ENCODE measurements around the gene KIF19.

The KIF19 gene

DNA sequence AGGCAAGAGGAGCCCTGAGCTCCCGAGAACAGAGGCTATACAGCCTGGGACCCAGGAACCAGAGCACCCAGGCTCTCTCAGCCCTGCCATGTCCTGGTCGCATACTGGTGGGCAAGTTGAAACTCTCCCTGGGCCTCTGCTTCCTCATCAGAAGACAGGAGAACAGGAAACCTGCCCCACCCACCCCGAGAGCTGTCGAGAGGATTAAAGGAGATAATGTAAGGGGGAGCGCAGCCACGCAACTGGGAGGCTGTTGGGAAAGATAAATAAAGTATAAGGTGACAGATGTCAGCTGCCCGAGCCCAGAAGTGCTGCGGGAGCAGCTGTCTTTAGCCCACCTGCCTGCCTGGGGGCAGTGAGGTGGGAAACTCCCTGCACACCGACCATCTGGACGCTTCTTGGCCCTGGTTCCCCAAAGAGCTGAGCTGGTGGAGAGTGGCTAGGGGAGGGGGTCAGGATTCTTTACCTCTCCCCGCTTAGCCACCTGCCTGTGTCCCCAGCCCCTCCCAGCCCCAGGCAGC lies 6.8 kb downstream of the KIF19 start:
- peaks cover 0 to 78% (median 0%) of the 10 kb centered on the region in 3 experiments for H3K27me3 ChIP-seq (ENCODE audit: control insufficient read depth in 3 of 3, insufficient read depth in 3 of 3, low read depth in 1 of 3, low read length in 3 of 3)
- peak overlapping the region; percentile 81 for H3K18ac ChIP-seq (ENCODE audit: low read length)
- H4K8ac ChIP-seq (ENCODE audit: low read depth, low read length) = no peak overlapping the region
- H4K91ac ChIP-seq (ENCODE audit: low read depth, low read length, poor library complexity) = no peak overlapping the region
- no peak for DNase-seq (ENCODE audit: low spot score)
- H3K4me3 ChIP-seq (ENCODE audit: low read length in 2 of 2) = no peak overlapping the region
- peak overlapping the region; percentile 41 for H2BK15ac ChIP-seq (ENCODE audit: low read length)
- no peak overlapping the region for H2BK12ac ChIP-seq (ENCODE audit: low read length)
- H3K23ac ChIP-seq (ENCODE audit: low read depth, low read length, poor library complexity) = no peak overlapping the region
- peaks cover 0 to 5% of the 10 kb centered on the region in 2 donors for H3K9me3 ChIP-seq (replicated peaks in 1 of 2; ENCODE audit: control insufficient read depth in 2 of 2, insufficient read depth in 1 of 2, low read depth in 1 of 2, low read length in 2 of 2)
- WGBS, 2 donors (ENCODE audit: extremely low coverage in 2 of 2, insufficient read length in 2 of 2, insufficient replicate concordance in 1 of 2) = no CpG with 5 or more reads among the region's 11 CpGs
- no peak overlapping the region for H3K27ac ChIP-seq (replicated peaks; ENCODE audit: low read length)
- H3K4me2 ChIP-seq (ENCODE audit: insufficient read depth, low read length, poor library complexity, severe bottlenecking) = no peak overlapping the region
- H3K4me1 ChIP-seq (ENCODE audit: control insufficient read depth in 2 of 2, insufficient read depth in 1 of 2, low read depth in 1 of 2, low read length in 2 of 2) = peaks cover 0 to 3% of the 10 kb centered on the region in 2 donors
- H2AFZ ChIP-seq (ENCODE audit: low read length) = no peak overlapping the region
- no peak overlapping the region for H3K9ac ChIP-seq (ENCODE audit: low read depth, low read length, poor library complexity)
- peak overlapping the region; percentile 40 for H2AK5ac ChIP-seq (ENCODE audit: low read depth, low read length)
- no peaks in the 10 kb centered on the region for H3K79me1 ChIP-seq (ENCODE audit: low read depth, low read length)
- H3K36me3 ChIP-seq (replicated peaks in 1 of 2; ENCODE audit: control insufficient read depth in 2 of 2, insufficient read depth in 2 of 2, low read length in 2 of 2) = no peaks in the 10 kb centered on the region
- H3K14ac ChIP-seq (ENCODE audit: low read length) = no peak overlapping the region
- H2BK5ac ChIP-seq (ENCODE audit: low read length) = peak overlapping the region; percentile 85
- H2BK120ac ChIP-seq (ENCODE audit: low read depth, low read length) = no peak overlapping the region
- no peak overlapping the region for H3K4ac ChIP-seq (ENCODE audit: low read length)

DNA sequence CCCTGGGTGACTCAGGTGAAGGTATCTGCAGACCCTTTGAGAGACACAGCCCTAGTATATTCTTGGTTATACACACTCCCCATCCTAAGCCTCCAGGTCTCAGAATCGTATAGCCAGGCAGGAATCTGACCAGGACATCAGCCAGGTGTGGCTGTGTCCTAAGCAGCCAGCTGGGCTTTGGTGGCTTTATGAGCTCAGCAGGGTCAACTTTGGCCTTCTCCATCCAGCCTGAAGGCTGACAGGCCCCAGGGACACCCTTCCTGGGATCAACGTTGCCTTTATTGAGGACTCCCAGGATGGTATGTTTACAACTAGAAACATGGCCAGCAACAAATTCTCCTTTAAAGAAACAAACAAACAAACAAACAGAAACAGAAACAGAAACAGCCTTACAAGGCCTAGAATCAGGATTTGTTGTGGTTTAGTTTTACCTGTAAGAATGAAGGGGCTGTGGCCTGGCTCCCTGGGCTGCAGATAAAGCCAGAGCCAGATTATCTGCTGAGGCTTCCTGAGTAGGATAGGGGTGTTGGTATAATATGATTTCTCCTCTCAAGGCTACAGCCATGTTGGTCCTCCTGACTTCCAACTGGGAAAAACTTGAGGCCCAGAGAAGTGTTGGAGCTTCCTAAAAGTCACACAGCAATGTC lies 8.5 kb downstream of the KIF19 start:
- peaks cover 0 to 5% of the 10 kb centered on the region in 2 donors for H3K9me3 ChIP-seq (replicated peaks in 1 of 2; ENCODE audit: control insufficient read depth in 2 of 2, insufficient read depth in 1 of 2, low read depth in 1 of 2, low read length in 2 of 2)
- no peak overlapping the region for H2AFZ ChIP-seq (ENCODE audit: low read length)
- H3K27ac ChIP-seq (replicated peaks; ENCODE audit: low read length) = no peak overlapping the region
- no peak overlapping the region for H3K23ac ChIP-seq (ENCODE audit: low read depth, low read length, poor library complexity)
- H3K18ac ChIP-seq (ENCODE audit: low read length) = no peak overlapping the region
- H4K91ac ChIP-seq (ENCODE audit: low read depth, low read length, poor library complexity) = no peak overlapping the region
- no peak overlapping the region for H2BK5ac ChIP-seq (ENCODE audit: low read length)
- H2AK5ac ChIP-seq (ENCODE audit: low read depth, low read length) = no peak overlapping the region
- H2BK120ac ChIP-seq (ENCODE audit: low read depth, low read length) = no peak overlapping the region
- peaks cover 0 to 76% (median 0%) of the 10 kb centered on the region in 3 experiments for H3K27me3 ChIP-seq (ENCODE audit: control insufficient read depth in 3 of 3, insufficient read depth in 3 of 3, low read depth in 1 of 3, low read length in 3 of 3)
- H3K14ac ChIP-seq (ENCODE audit: low read length) = no peak overlapping the region
- peaks cover 0 to 3% of the 10 kb centered on the region in 2 donors for H3K4me1 ChIP-seq (ENCODE audit: control insufficient read depth in 2 of 2, insufficient read depth in 1 of 2, low read depth in 1 of 2, low read length in 2 of 2)
- H3K9ac ChIP-seq (ENCODE audit: low read depth, low read length, poor library complexity) = no peak overlapping the region
- H3K4me3 ChIP-seq (ENCODE audit: low read length in 2 of 2) = no peak overlapping the region
- no peak overlapping the region for H2BK12ac ChIP-seq (ENCODE audit: low read length)
- no peaks in the 10 kb centered on the region for H3K36me3 ChIP-seq (replicated peaks in 1 of 2; ENCODE audit: control insufficient read depth in 2 of 2, insufficient read depth in 2 of 2, low read length in 2 of 2)
- H3K79me1 ChIP-seq (ENCODE audit: low read depth, low read length) = peaks cover 2% of the 10 kb centered on the region
- no peak overlapping the region for H3K4me2 ChIP-seq (ENCODE audit: insufficient read depth, low read length, poor library complexity, severe bottlenecking)
- no peak for DNase-seq (ENCODE audit: low spot score)
- H2BK15ac ChIP-seq (ENCODE audit: low read length) = no peak overlapping the region
- WGBS, 2 donors (ENCODE audit: extremely low coverage in 2 of 2, insufficient read length in 2 of 2, insufficient replicate concordance in 1 of 2) = no CpG with 5 or more reads among the region's 2 CpGs
- H4K8ac ChIP-seq (ENCODE audit: low read depth, low read length) = no peak overlapping the region
- no peak overlapping the region for H3K4ac ChIP-seq (ENCODE audit: low read length)

GRCh38 chr17:74335529-74336062 lies 9.6 kb downstream of the KIF19 start:
- no peaks in the 10 kb centered on the region for H3K36me3 ChIP-seq (replicated peaks in 1 of 2; ENCODE audit: control insufficient read depth in 2 of 2, insufficient read depth in 2 of 2, low read length in 2 of 2)
- no CpG with 5 or more reads among the region's 5 CpGs for WGBS, 2 donors (ENCODE audit: extremely low coverage in 2 of 2, insufficient read length in 2 of 2, insufficient replicate concordance in 1 of 2)
- peak overlapping the region; percentile 27 for H3K18ac ChIP-seq (ENCODE audit: low read length)
- no peak overlapping the region for H3K23ac ChIP-seq (ENCODE audit: low read depth, low read length, poor library complexity)
- no peak for DNase-seq (ENCODE audit: low spot score)
- H3K4me2 ChIP-seq (ENCODE audit: insufficient read depth, low read length, poor library complexity, severe bottlenecking) = no peak overlapping the region
- H3K14ac ChIP-seq (ENCODE audit: low read length) = no peak overlapping the region
- H2BK120ac ChIP-seq (ENCODE audit: low read depth, low read length) = no peak overlapping the region
- H3K4me3 ChIP-seq (ENCODE audit: low read length in 2 of 2) = no peak overlapping the region
- H3K27me3 ChIP-seq (ENCODE audit: control insufficient read depth in 3 of 3, insufficient read depth in 3 of 3, low read depth in 1 of 3, low read length in 3 of 3) = peaks cover 0 to 76% (median 0%) of the 10 kb centered on the region in 3 experiments
- no peak overlapping the region for H2AFZ ChIP-seq (ENCODE audit: low read length)
- H4K91ac ChIP-seq (ENCODE audit: low read depth, low read length, poor library complexity) = no peak overlapping the region
- peaks cover 0 to 5% of the 10 kb centered on the region in 2 donors for H3K9me3 ChIP-seq (replicated peaks in 1 of 2; ENCODE audit: control insufficient read depth in 2 of 2, insufficient read depth in 1 of 2, low read depth in 1 of 2, low read length in 2 of 2)
- H2BK15ac ChIP-seq (ENCODE audit: low read length) = no peak overlapping the region
- H3K9ac ChIP-seq (ENCODE audit: low read depth, low read length, poor library complexity) = no peak overlapping the region
- H2AK5ac ChIP-seq (ENCODE audit: low read depth, low read length) = no peak overlapping the region
- H3K4ac ChIP-seq (ENCODE audit: low read length) = no peak overlapping the region
- no peak overlapping the region for H2BK12ac ChIP-seq (ENCODE audit: low read length)
- no peak overlapping the region for H4K8ac ChIP-seq (ENCODE audit: low read depth, low read length)
- H3K27ac ChIP-seq (replicated peaks; ENCODE audit: low read length) = no peak overlapping the region
- H2BK5ac ChIP-seq (ENCODE audit: low read length) = no peak overlapping the region
- H3K4me1 ChIP-seq (ENCODE audit: control insufficient read depth in 2 of 2, insufficient read depth in 1 of 2, low read depth in 1 of 2, low read length in 2 of 2) = peaks cover 0 to 5% of the 10 kb centered on the region in 2 donors
- peaks cover 2% of the 10 kb centered on the region for H3K79me1 ChIP-seq (ENCODE audit: low read depth, low read length)

DNA sequence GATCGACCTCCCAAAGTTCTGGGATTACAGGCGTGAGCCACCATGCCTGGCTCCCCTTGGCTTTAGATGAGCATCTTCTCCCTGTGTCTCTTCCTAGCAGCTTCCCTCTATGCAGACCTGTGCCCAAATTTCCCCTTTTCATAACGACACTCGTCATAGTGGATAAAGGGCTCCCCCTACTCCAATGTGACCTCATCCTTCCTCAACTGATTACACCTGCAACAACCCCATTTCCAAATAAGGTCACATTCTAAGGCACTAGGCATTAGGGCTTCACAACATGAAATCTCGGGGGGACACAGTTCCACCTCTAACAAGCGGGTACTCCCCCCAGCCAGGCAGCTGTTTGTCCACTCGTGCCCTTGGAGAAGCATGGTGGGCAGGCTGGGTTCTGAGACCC lies 10.3 kb downstream of the KIF19 start:
- Histone ChIP-seq H2BK120ac (ENCODE audit: low read depth, low read length) (no peak overlapping the region), H2BK12ac (ENCODE audit: low read length) (no peak overlapping the region), H4K91ac (ENCODE audit: low read depth, low read length, poor library complexity) (no peak overlapping the region), H2BK5ac (ENCODE audit: low read length) (no peak overlapping the region), H2BK15ac (ENCODE audit: low read length) (no peak overlapping the region), H3K27me3 (ENCODE audit: control insufficient read depth in 3 of 3, insufficient read depth in 3 of 3, low read depth in 1 of 3, low read length in 3 of 3) (peaks cover 0 to 71% (median 0%) of the 10 kb centered on the region in 3 experiments), H3K4ac (ENCODE audit: low read length) (no peak overlapping the region), H2AK5ac (ENCODE audit: low read depth, low read length) (no peak overlapping the region), H3K4me2 (ENCODE audit: insufficient read depth, low read length, poor library complexity, severe bottlenecking) (no peak overlapping the region), H3K9me3 (replicated peaks in 1 of 2; ENCODE audit: control insufficient read depth in 2 of 2, insufficient read depth in 1 of 2, low read depth in 1 of 2, low read length in 2 of 2) (peaks cover 0 to 5% of the 10 kb centered on the region in 2 donors), H2AFZ (ENCODE audit: low read length) (no peak overlapping the region), H3K4me3 (ENCODE audit: low read length in 2 of 2) (no peak overlapping the region), H3K27ac (replicated peaks; ENCODE audit: low read length) (no peak overlapping the region), H3K23ac (ENCODE audit: low read depth, low read length, poor library complexity) (no peak overlapping the region), H3K36me3 (replicated peaks in 1 of 2; ENCODE audit: control insufficient read depth in 2 of 2, insufficient read depth in 2 of 2, low read length in 2 of 2) (no peaks in the 10 kb centered on the region), H3K18ac (ENCODE audit: low read length) (no peak overlapping the region), H3K79me1 (ENCODE audit: low read depth, low read length) (peaks cover 2% of the 10 kb centered on the region), H3K4me1 (ENCODE audit: control insufficient read depth in 2 of 2, insufficient read depth in 1 of 2, low read depth in 1 of 2, low read length in 2 of 2) (peaks cover 0 to 6% of the 10 kb centered on the region in 2 donors), H3K9ac (ENCODE audit: low read depth, low read length, poor library complexity) (no peak overlapping the region), H3K14ac (ENCODE audit: low read length) (no peak overlapping the region), H4K8ac (ENCODE audit: low read depth, low read length) (no peak overlapping the region)
- DNase-seq (ENCODE audit: low spot score) = no peak
- WGBS, 2 donors (ENCODE audit: extremely low coverage in 2 of 2, insufficient read length in 2 of 2, insufficient replicate concordance in 1 of 2) = no CpG with 5 or more reads among the region's 7 CpGs
